ENCODE data around the gene SLC13A1. TPM values are rescaled to one million over a fixed set of nuclear protein-coding genes. Genes with fewer than 3 reads are reported as not detected.
A peak's percentile ranks its signal among the peaks of the same experiment; 100 is the strongest.

The SLC13A1 gene
- total RNA-seq, 1 donor from 2014 or later, result not detected

GRCh38 chr7:123198668-123199652 is 809 bp downstream of the SLC13A1 start:
- intact Hi-C loops (cut with micrococcal nuclease), result no loop called here
- DNase-seq, result no peak
- ATAC-seq, result no peak

GRCh38 chr7:123198111-123198510 is 1.7 kb downstream of the SLC13A1 start:
- ATAC-seq, result no peak
- intact Hi-C loops (cut with micrococcal nuclease), result no loop called here
- no peak for DNase-seq

GRCh38 chr7:123193235-123193634 is 6.5 kb downstream of the SLC13A1 start:
- ATAC-seq, result no peak
- DNase-seq, result no peak
- intact Hi-C loops (cut with micrococcal nuclease), result no loop called here

GRCh38 chr7:123191132-123191531 is 8.6 kb downstream of the SLC13A1 start:
- no peak for ATAC-seq
- DNase-seq, result no peak
- intact Hi-C loops (cut with micrococcal nuclease), result no loop called here

GRCh38 chr7:123190109-123190831 is 9.5 kb downstream of the SLC13A1 start:
- no peak for ATAC-seq
- intact Hi-C loops (cut with micrococcal nuclease), result no loop called here
- no peak for DNase-seq

GRCh38 chr7:123185756-123186155 is 14.0 kb downstream of the SLC13A1 start:
- ATAC-seq (no peak), DNase-seq (no peak)
- intact Hi-C loops (cut with micrococcal nuclease), result no loop called here

- DNase-seq, result no peak
- intact Hi-C loops (cut with micrococcal nuclease), result no loop called here
- no peak for ATAC-seq
Measured at GRCh38 chr7:123184271-123184670, 15.5 kb downstream of the SLC13A1 start.

- ATAC-seq (no peak), DNase-seq (no peak)
- intact Hi-C loops (cut with micrococcal nuclease), result no loop called here
Measured at GRCh38 chr7:123183431-123183830, 16.3 kb downstream of the SLC13A1 start.

- ATAC-seq (no peak), DNase-seq (no peak)
- intact Hi-C loops (cut with micrococcal nuclease), result no loop called here
Measured at GRCh38 chr7:123177442-123177841, 22.3 kb downstream of the SLC13A1 start.

- DNase-seq (no peak), ATAC-seq (no peak)
- intact Hi-C loops (cut with micrococcal nuclease), result no loop called here
Measured at GRCh38 chr7:123170333-123171246, 29.2 kb downstream of the SLC13A1 start.

- no peak for DNase-seq
- intact Hi-C loops (cut with micrococcal nuclease), result no loop called here
- no peak for ATAC-seq
Measured at GRCh38 chr7:123169065-123169464, 30.7 kb downstream of the SLC13A1 start.

GRCh38 chr7:123157606-123158005 is 42.2 kb downstream of the SLC13A1 start:
- intact Hi-C loops (cut with micrococcal nuclease), result loop anchor here (10.0 kb wide), 1 partner anchor 363 kb away; no protein-coding TSS in a partner anchor
- no peak for ATAC-seq

GRCh38 chr7:123155571-123155970 is 44.2 kb downstream of the SLC13A1 start:
- DNase-seq, result no peak
- no peak for ATAC-seq
- intact Hi-C loops (cut with micrococcal nuclease), result loop anchor here (10.0 kb wide), 1 partner anchor 361 kb away; no protein-coding TSS in a partner anchor

More at GRCh38 chr7:123157606-123158005, 42.2 kb downstream of the SLC13A1 start:
- no peak for DNase-seq

- no peak for DNase-seq
- intact Hi-C loops (cut with micrococcal nuclease), result loop anchor here (10.0 kb wide), 1 partner anchor 360 kb away; no protein-coding TSS in a partner anchor
- ATAC-seq, result peak; percentile 82
Measured at GRCh38 chr7:123154231-123154860, 45.4 kb downstream of the SLC13A1 start.

GRCh38 chr7:123151443-123151842 is 48.3 kb downstream of the SLC13A1 start:
- ATAC-seq, result no peak
- intact Hi-C loops (cut with micrococcal nuclease), result loop anchor here (10.0 kb wide), 1 partner anchor 357 kb away; no protein-coding TSS in a partner anchor
- no peak for DNase-seq

- ATAC-seq (no peak), DNase-seq (no peak)
- intact Hi-C loops (cut with micrococcal nuclease), result no loop called here
Measured at GRCh38 chr7:123148813-123149212, 51.0 kb downstream of the SLC13A1 start.

- intact Hi-C loops (cut with micrococcal nuclease), result no loop called here
- ATAC-seq (no peak), DNase-seq (no peak)
Measured at GRCh38 chr7:123143252-123144006, 56.3 kb downstream of the SLC13A1 start.

- intact Hi-C loops (cut with micrococcal nuclease), result no loop called here
- ATAC-seq (no peak), DNase-seq (no peak)
Measured at GRCh38 chr7:123140561-123140960, 59.2 kb downstream of the SLC13A1 start.
